ENCODE results near the gene MAN1C1. TPM values are rescaled to one million over a fixed set of nuclear protein-coding genes. Genes with fewer than 3 reads are reported as not detected.

MAN1C1 gene
- total and polyA plus RNA-seq, 9 of the 15 experiments (the other 6 are each of a cell fraction or from before 2014, with no cell fraction given), result 0.04 to 0.44 (median 0.10) TPM; not detected in 3

- no peak for TF ChIP-seq STAT6 (CRISPR knock-in tag; IDR thresholded peaks at IDR 0.05)
Observed at GRCh38 chr1:25760122-25760719, 143.6 kb downstream of the MAN1C1 start (continued).

GRCh38 chr1:25760871-25761270 is 144.3 kb downstream of the MAN1C1 start:
- ATAC-seq (peak; percentile 74), FAIRE-seq (peak; percentile 82), DNase-seq (ENCODE audit: extremely low read depth in 1 of 4, low spot score in 3 of 4) (peak in 3 of 4 experiments; percentile 44 to 68 (median 66))
- BruUV-seq (replicated peaks), result no TSS peak
- no peaks in the 10 kb centered on the region for H3K9me3 ChIP-seq (replicated peaks; ENCODE audit: control insufficient read depth, insufficient read depth, low read depth, low read length)
- peaks cover 7 to 16% of the 10 kb centered on the region in 2 experiments for H3K4me1 ChIP-seq (replicated peaks in 1 of 2; ENCODE audit: control insufficient read depth in 2 of 2, insufficient read depth in 2 of 2, low read length in 2 of 2)
- H3K79me2 ChIP-seq (ENCODE audit: control insufficient read depth, insufficient read depth, low read length), result no peaks in the 10 kb centered on the region
- ChIA-PET POLR2A (interaction anchor here (0.6 kb wide), 1 partner anchor 617 kb away, joined by 4 read pairs; no protein-coding TSS in a partner anchor), CTCF (ENCODE audit: low intra/inter-chr PET ratio) (no interaction called here)
- H3K9me1 ChIP-seq (ENCODE audit: control insufficient read depth, insufficient read depth, low read length), result no peaks in the 10 kb centered on the region
- H4K20me1 ChIP-seq (replicated peaks; ENCODE audit: control insufficient read depth, insufficient read depth, low read length), result peaks cover 29% of the 10 kb centered on the region
- no peak overlapping the region for H2AFZ ChIP-seq (ENCODE audit: low read depth, low read length)
- H3K27ac ChIP-seq (ENCODE audit: extremely low read depth, low read depth, low read length), result no peak overlapping the region
- peaks cover 29 to 49% of the 10 kb centered on the region in 2 experiments for H3K27me3 ChIP-seq (ENCODE audit: control insufficient read depth in 2 of 2, insufficient read depth in 2 of 2, low read length in 2 of 2)
- no peaks in the 10 kb centered on the region for H3K36me3 ChIP-seq (ENCODE audit: control insufficient read depth, insufficient read depth, low read length)
- H3K4me2 ChIP-seq (ENCODE audit: insufficient read depth, low read length), result no peak overlapping the region
- no peak overlapping the region for H3K4me3 ChIP-seq
- intact Hi-C loops (cut with micrococcal nuclease), result loop anchor here (2.0 kb wide), 1 partner anchor 36 kb away; no protein-coding TSS in a partner anchor
- in situ Hi-C loops (cut with MboI), result no loop called here
- WGBS (ENCODE audit: insufficient coverage, low coverage, missing lambda C conversion rate), result 1% methylated on average over 5 of the region's 5 CpGs
- no peak overlapping the region for H3K9ac ChIP-seq (ENCODE audit: insufficient read depth in 1 of 2, low read depth in 2 of 2, low read length in 2 of 2)
- TF ChIP-seq ASH1L (IDR thresholded peaks at IDR 0.05; ENCODE audit: borderline replicate concordance, low read depth, partially characterized antibody) (no peak), KLF16 (IDR thresholded peaks at IDR 0.05) (peak; percentile 97), RBM17 (IDR thresholded peaks at IDR 0.05; ENCODE audit: borderline replicate concordance, low read depth, low read length) (no peak), ATF7 (IDR thresholded peaks at IDR 0.05) (0 out of 2 replicates have a peak, but pooled peaks have one; percentile 20), RBM15 (IDR thresholded peaks at IDR 0.05; ENCODE audit: insufficient read depth, low read length) (no peak), HMBOX1 (IDR thresholded peaks at IDR 0.05) (peak; percentile 39; the same call in 1 of the 2 replicates), TAF7 (tag; IDR thresholded peaks at IDR 0.05) (no peak), JUND (IDR thresholded peaks at IDR 0.05; ENCODE audit: borderline replicate concordance, low read depth, low read length) (peak; percentile 57; the same call in 1 of the 2 replicates), JUND (tag; IDR thresholded peaks at IDR 0.05; ENCODE audit: borderline replicate concordance, low read depth, low read length) (no peak; the same call in 2 of the 3 replicates), DMBX1 (CRISPR knock-in tag; IDR thresholded peaks at IDR 0.05; ENCODE audit: borderline replicate concordance) (peak; percentile 74), KDM1A (IDR thresholded peaks at IDR 0.05) (peak; percentile 95 to 96)
